SK-MEL-5 (cell line): ENCODE results near the gene EGLN3. TPM values are rescaled to one million over a fixed set of nuclear protein-coding genes. Genes with fewer than 3 reads are reported as not detected.
"Not testable (repeated sequence)": the region's sequence is repeated elsewhere in the genome, so short reads cannot be mapped to it uniquely, and the experiment has no call there.

Experiments
- DNase-seq: peaks from one replicate; pipeline ENCODE4 v3.0.0-alpha.2; 2016; ENCODE audit warnings: low read depth, low spot score
- in situ Hi-C: cut with HindIII; loops from 2 replicates; pipeline ENCODE4 v1.10.0; 2016; ENCODE audit warnings: low sequenced_read_pairs, high pct_unique_total_duplicates, low pct_unique_long_range_greater_than_20kb
- polyA plus RNA-seq, 2 experiments: library from polyadenylated mRNA; depleted of rRNA; stranded (reverse); fragments of >200 nt; gene quantifications; 2 replicates each; pipeline ENCODE4 v1.2.3, GENCODE V29; 2015
- total RNA-seq: library from RNA; depleted of rRNA; stranded (reverse); fragments of >200 nt; shearing (Covaris generic); gene quantifications from 2 replicates; pipeline ENCODE4 v1.2.3, GENCODE V29; 2014; rRNA removed

The EGLN3 gene
- 22.8 and 31.7 TPM in 2 replicates for total RNA-seq
- polyA plus RNA-seq (2015; cell fraction: cytosol; rRNA removed): 6.5 and 16.0 TPM in 2 replicates
- 10.2 and 22.7 TPM in 2 replicates for polyA plus RNA-seq (2015; cell fraction: nucleus; rRNA removed)

GRCh38 chr14:33950320-33951182 lies at the start of gene EGLN3:
Gene EGLN3, minus strand, starts transcription at chr14:33951074. Its CDS starts 322 bp downstream, at chr14:33950752.
- DNase-seq: peak; percentile 60
- in situ Hi-C loops: no loop called here

- in situ Hi-C loops: no loop called here
These were observed 49.5 kb upstream of the EGLN3 start for GRCh38 chr14:34000396-34000795.

GRCh38 chr14:33999771-34000291 lies 49.0 kb upstream of the EGLN3 start:
- in situ Hi-C loops: no loop called here
- DNase-seq: no peak

More at GRCh38 chr14:34000396-34000795, 49.5 kb upstream of the EGLN3 start:
- DNase-seq: no peak

GRCh38 chr14:33997611-33998010 lies 46.7 kb upstream of the EGLN3 start:
- in situ Hi-C loops: no loop called here
- no peak for DNase-seq

GRCh38 chr14:33996462-33996861 lies 45.6 kb upstream of the EGLN3 start:
- DNase-seq: no peak
- in situ Hi-C loops: no loop called here

DNA sequence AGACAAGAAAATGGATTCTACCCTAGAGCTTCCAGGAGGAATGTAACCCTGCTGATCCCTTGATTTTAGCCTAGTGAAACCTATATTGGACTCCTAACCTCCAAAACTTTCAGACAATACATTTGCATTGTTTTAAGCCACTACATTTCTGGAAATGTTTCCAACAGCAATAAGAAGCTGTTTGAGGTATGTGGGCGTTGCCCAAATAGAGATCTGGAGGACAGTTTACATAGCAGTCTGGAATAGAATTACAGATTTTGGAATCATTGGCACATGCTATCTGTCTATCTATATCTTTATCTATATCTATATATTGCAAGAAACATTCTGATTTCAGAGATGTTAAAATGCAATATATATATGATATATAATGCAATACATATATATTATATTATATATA lies 42.4 kb upstream of the EGLN3 start:
- in situ Hi-C loops: no loop called here
- DNase-seq: no peak

- no peak for DNase-seq
These were observed 41.6 kb upstream of the EGLN3 start for GRCh38 chr14:33992274-33993007.

DNA sequence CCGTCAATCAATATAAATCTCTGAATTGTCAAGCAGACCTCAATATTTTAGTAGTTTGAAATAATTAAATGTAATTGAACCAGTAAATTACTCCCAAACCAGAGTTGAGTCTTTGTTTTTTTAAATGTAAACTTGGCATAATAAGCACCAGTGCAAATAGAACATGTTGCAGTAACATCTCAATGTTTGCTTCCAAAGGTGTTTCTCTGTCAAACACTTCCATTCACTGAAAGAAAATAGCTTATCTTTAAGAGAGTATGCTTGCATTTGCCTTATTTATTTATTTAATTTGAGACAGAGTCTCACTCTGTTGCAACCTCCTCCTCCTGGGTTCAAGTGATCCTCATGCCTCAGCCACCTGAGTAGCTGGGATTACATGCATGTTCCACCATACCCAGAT lies 39.9 kb upstream of the EGLN3 start:
- in situ Hi-C loops: no loop called here

More at GRCh38 chr14:33992274-33993007, 41.6 kb upstream of the EGLN3 start:
- in situ Hi-C loops: no loop called here

DNA sequence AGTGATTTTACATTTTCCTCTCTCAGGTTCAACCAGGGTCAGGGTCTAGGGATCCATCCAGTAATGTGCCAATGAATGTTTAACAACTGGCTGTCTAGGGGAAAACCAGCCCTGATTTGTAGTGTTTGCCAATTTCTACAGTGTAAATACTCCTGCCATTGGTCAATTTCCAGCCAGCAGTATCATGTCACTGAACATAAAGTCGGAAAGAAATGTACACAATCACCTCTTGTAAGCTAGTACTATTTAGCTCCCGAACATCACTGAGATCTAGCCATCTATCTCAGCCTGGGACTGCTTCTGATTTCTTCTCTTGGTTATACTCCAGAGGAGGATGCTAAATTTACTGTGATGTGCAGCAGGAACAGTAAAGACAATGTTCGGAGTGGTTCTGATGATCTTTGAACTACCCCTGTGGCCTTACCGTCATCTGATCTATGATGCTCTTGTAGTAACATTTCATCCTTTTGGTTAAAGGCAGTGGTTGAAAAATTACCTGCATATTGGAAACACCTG lies 36.7 kb upstream of the EGLN3 start:
- in situ Hi-C loops: no loop called here
- no peak for DNase-seq

More for the DNA sequence above, 39.9 kb upstream of the EGLN3 start:
- DNase-seq: no peak

DNA sequence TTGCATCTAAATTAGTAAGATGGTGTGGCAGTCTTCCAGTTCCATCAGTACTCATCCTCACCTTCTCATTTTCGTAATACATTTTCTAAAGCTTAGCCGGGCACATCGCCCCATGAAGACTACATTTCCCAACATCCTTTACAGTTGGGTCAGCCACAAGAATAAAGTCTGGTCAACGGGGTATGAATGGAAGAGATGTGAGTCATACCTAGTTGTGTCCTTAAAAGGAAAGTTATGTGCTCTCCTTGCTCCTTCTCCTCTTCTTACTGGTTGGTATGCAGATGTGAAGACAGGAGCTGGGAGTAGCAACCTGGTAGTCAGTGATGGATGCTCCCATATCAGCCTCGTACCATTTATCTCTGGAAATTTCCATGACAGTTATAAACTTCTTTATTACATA lies 35.9 kb upstream of the EGLN3 start:
- in situ Hi-C loops: no loop called here

GRCh38 chr14:33985242-33985641 lies 34.4 kb upstream of the EGLN3 start:
- DNase-seq: no peak
- in situ Hi-C loops: no loop called here

More for the DNA sequence above, 35.9 kb upstream of the EGLN3 start:
- DNase-seq: no peak

GRCh38 chr14:33979613-33980276 lies 28.9 kb upstream of the EGLN3 start:
- in situ Hi-C loops: no loop called here
- DNase-seq: no peak

GRCh38 chr14:33978892-33979612 lies 28.2 kb upstream of the EGLN3 start:
- DNase-seq: no peak
- in situ Hi-C loops: no loop called here

DNA sequence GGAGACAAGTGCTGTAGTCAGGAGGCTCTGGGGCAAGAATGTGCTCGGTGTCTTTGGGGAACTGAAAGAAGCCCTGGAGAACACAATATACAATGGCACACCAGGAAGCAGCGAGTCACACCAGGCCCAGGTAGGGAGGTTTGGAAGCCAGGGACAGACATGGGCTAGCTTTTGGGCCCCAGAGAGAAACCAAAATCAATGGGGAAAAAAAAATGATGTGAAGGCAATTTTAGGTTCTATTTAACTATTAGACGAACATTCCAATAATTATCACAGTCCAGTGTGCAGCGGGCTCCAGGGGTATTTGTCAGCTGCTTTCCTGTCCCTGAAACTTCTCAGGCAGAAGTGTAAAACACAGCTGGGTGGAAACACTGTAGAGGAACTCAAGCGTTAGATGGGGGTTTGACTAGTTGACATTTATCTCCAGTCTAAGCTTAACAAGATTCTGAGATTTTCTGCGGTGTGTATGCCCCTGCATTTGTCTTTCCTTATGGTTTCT lies 21.8 kb upstream of the EGLN3 start:
- no peak for DNase-seq
- in situ Hi-C loops: no loop called here

GRCh38 chr14:33969846-33970245 lies 19.0 kb upstream of the EGLN3 start:
- in situ Hi-C loops: not testable (repeated sequence)

GRCh38 chr14:33968722-33969121 lies 17.8 kb upstream of the EGLN3 start:
- in situ Hi-C loops: no loop called here
- DNase-seq: no peak

More at GRCh38 chr14:33969846-33970245, 19.0 kb upstream of the EGLN3 start:
- DNase-seq: not testable (repeated sequence)

DNA sequence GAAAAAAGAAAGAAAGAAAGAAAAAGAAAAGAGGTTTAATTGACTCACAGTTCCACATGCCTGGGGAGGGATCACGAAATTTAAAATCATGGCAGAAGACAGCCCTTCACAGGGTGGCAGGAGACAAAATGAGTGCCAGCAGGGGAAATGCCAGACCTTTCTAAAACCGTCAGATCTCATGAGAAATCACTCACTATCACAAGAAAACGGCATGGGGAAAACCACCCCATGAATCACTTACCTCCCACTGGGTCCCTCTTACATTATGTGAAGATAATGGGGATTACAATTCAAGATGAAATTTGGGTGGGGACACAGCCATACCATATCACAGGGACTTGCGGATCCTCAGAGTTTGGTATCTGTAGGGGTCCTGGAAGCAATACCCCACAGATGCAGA lies 16.3 kb upstream of the EGLN3 start:
- no peak for DNase-seq
- in situ Hi-C loops: no loop called here
